Measurements from ENCODE around the gene MTERF4.

MTERF4 gene

DNA sequence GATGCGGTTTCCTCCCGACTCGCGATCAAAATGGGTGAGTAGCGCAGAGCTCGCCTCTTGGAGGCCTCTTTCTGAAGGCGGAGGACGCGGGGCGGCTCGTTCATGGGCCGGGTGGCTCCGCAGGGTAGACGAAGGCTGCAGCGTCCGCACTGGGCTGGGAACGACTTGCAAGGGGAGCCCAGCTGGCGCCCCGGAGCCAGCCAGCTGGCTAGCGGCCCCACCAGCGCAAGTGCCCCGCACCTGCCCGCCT is 47.5 kb upstream of the MTERF4 start:
- H3K4me2 ChIP-seq (ENCODE audit: low read depth, low read length, poor library complexity, severe bottlenecking), result peak overlapping the region; percentile 93
- H2AFZ ChIP-seq (ENCODE audit: low read length), result peak overlapping the region; percentile 98
- H3K9me3 ChIP-seq (ENCODE audit: insufficient read depth, low read depth, low read length), result no peaks in the 10 kb centered on the region
- H3K4me1 ChIP-seq (ENCODE audit: insufficient read depth, low read length, poor library complexity, severe bottlenecking), result peaks cover 30% of the 10 kb centered on the region
- peak overlapping the region; percentile 75 for H3K9ac ChIP-seq (ENCODE audit: low read depth, low read length, poor library complexity, severe bottlenecking)
- H3K9me2 ChIP-seq (replicated peaks; ENCODE audit: low read depth, low read length), result no peaks in the 10 kb centered on the region
- H4K20me1 ChIP-seq (ENCODE audit: insufficient read depth, low read length, poor library complexity, severe bottlenecking), result peaks cover 32% of the 10 kb centered on the region
- peaks cover 45% of the 10 kb centered on the region for H3K79me2 ChIP-seq (ENCODE audit: insufficient read depth, low read length)
- no peaks in the 10 kb centered on the region for H3F3A ChIP-seq (ENCODE audit: low read depth)
- peak overlapping the region; percentile 81 for H3K4me3 ChIP-seq (ENCODE audit: low read length, poor library complexity, severe bottlenecking)
- no peaks in the 10 kb centered on the region for H3K27me3 ChIP-seq (ENCODE audit: insufficient read depth, low read length, poor library complexity, severe bottlenecking)
- TF ChIP-seq CTCF (conservative IDR thresholded peaks at IDR 0.05; ENCODE audit: low read length) (no peak), EZH2phosphoT487 (IDR thresholded peaks at IDR 0.05; ENCODE audit: borderline replicate concordance) (no peak)
- no peaks in the 10 kb centered on the region for H3K36me3 ChIP-seq (ENCODE audit: insufficient read depth, low read length)

GRCh38 chr2:241148891-241149674 is 47.0 kb upstream of the MTERF4 start, which contains the start of gene PASK:
TSS of gene PASK (minus strand) at chr2:241149472. CDS start at chr2:241143032, 6,440 bp downstream.
- TF ChIP-seq EZH2phosphoT487 (IDR thresholded peaks at IDR 0.05; ENCODE audit: borderline replicate concordance) (no peak), CTCF (conservative IDR thresholded peaks at IDR 0.05; ENCODE audit: low read length) (no peak)
- H3K79me2 ChIP-seq (ENCODE audit: insufficient read depth, low read length), result peaks cover 50% of the 10 kb centered on the region
- H3K36me3 ChIP-seq (ENCODE audit: insufficient read depth, low read length), result no peaks in the 10 kb centered on the region
- peak within 1 kb of the TSS; percentile 75 for H3K9ac ChIP-seq (ENCODE audit: low read depth, low read length, poor library complexity, severe bottlenecking)
- H4K20me1 ChIP-seq (ENCODE audit: insufficient read depth, low read length, poor library complexity, severe bottlenecking), result peaks cover 32% of the 10 kb centered on the region
- H3K4me3 ChIP-seq (ENCODE audit: low read length, poor library complexity, severe bottlenecking), result peak within 1 kb of the TSS; percentile 81
- peak within 1 kb of the TSS; percentile 98 for H2AFZ ChIP-seq (ENCODE audit: low read length)
- peaks cover 30% of the 10 kb centered on the region for H3K4me1 ChIP-seq (ENCODE audit: insufficient read depth, low read length, poor library complexity, severe bottlenecking)
- no peaks in the 10 kb centered on the region for H3K27me3 ChIP-seq (ENCODE audit: insufficient read depth, low read length, poor library complexity, severe bottlenecking)
- H3K9me2 ChIP-seq (replicated peaks; ENCODE audit: low read depth, low read length), result no peaks in the 10 kb centered on the region
- peak within 1 kb of the TSS; percentile 93 for H3K4me2 ChIP-seq (ENCODE audit: low read depth, low read length, poor library complexity, severe bottlenecking)
- H3K9me3 ChIP-seq (ENCODE audit: insufficient read depth, low read depth, low read length), result no peaks in the 10 kb centered on the region
- no peaks in the 10 kb centered on the region for H3F3A ChIP-seq (ENCODE audit: low read depth)

GRCh38 chr2:241148239-241148638 is 46.2 kb upstream of the MTERF4 start:
- peak overlapping the region; percentile 93 for H3K4me2 ChIP-seq (ENCODE audit: low read depth, low read length, poor library complexity, severe bottlenecking)
- H3K79me2 ChIP-seq (ENCODE audit: insufficient read depth, low read length), result peaks cover 56% of the 10 kb centered on the region
- H3K9me2 ChIP-seq (replicated peaks; ENCODE audit: low read depth, low read length), result no peaks in the 10 kb centered on the region
- H3F3A ChIP-seq (ENCODE audit: low read depth), result no peaks in the 10 kb centered on the region
- peaks cover 26% of the 10 kb centered on the region for H3K4me1 ChIP-seq (ENCODE audit: insufficient read depth, low read length, poor library complexity, severe bottlenecking)
- H3K27me3 ChIP-seq (ENCODE audit: insufficient read depth, low read length, poor library complexity, severe bottlenecking), result no peaks in the 10 kb centered on the region
- H3K36me3 ChIP-seq (ENCODE audit: insufficient read depth, low read length), result no peaks in the 10 kb centered on the region
- no peaks in the 10 kb centered on the region for H3K9me3 ChIP-seq (ENCODE audit: insufficient read depth, low read depth, low read length)
- peak overlapping the region; percentile 98; the same call in 1 of the 2 replicates for H2AFZ ChIP-seq (ENCODE audit: low read length)
- TF ChIP-seq EZH2phosphoT487 (IDR thresholded peaks at IDR 0.05; ENCODE audit: borderline replicate concordance) (no peak), CTCF (conservative IDR thresholded peaks at IDR 0.05; ENCODE audit: low read length) (no peak)
- H3K9ac ChIP-seq (ENCODE audit: low read depth, low read length, poor library complexity, severe bottlenecking), result peak overlapping the region; percentile 75
- H3K4me3 ChIP-seq (ENCODE audit: low read length, poor library complexity, severe bottlenecking), result peak overlapping the region; percentile 81
- peaks cover 32% of the 10 kb centered on the region for H4K20me1 ChIP-seq (ENCODE audit: insufficient read depth, low read length, poor library complexity, severe bottlenecking)
